Fibroblast of pulmonary artery (primary cell): ENCODE results near the gene SCNN1A.

Experiments used
- DNase-seq: peaks from one replicate; pipeline ENCODE4 v3.0.0-alpha.2; 2010; ENCODE audit warnings: low read depth
- H3K4me3 ChIP-seq: replicated peaks from 2 replicates; pipeline ENCODE4 v1.5.1; 2011; ENCODE audit warnings: low read depth, mild to moderate bottlenecking, control low read depth, low read length, moderate library complexity
- CTCF ChIP-seq: IDR thresholded peaks from 2 replicates; pipeline ENCODE4 v1.5.1; 2011; ENCODE audit warnings: mild to moderate bottlenecking, control low read depth, low read length, inconsistent platforms; ENCODE audit errors: missing control alignments

Gene SCNN1A

DNA sequence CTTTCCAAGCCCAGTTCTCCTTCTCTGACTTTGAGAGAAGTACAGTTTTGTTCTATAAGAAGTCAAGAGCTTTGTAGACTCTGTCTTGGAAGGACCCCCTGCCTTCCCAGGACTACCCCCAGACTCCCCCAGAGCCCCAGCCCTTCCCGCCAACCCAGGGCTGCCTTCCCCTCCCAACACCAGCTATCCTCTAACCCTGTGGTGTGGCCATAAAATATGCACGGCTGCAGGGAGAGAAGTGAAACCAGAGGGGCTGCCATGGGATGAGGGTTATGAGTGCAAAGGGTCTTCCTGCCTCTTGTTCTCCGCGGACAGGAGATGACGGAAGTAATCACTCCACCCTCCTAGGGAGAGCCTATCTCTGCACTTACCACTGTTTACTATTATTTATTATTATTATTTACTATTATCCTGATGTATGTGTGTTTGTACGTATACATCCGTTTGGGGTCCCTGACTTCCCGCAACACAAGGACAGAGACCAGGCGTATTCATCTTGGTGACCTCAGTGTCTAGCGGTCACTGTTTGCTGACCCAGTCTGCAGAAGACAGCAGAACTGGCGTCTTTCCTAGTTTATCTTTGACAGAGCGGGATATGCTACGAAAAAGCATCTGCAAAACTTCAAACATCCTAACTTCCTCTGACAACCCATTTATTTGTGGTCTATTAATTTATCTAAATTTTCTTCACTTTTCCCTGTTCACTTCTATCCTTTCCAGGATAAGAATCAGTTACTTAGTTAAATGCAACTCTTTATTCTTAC, 3.5 kb upstream of the SCNN1A start:
- no peak overlapping the region for H3K4me3 ChIP-seq
- TF ChIP-seq CTCF, result no peak
- DNase-seq, result no peak

GRCh38 chr12:6377667-6377994, 2.3 kb upstream of the SCNN1A start:
- no peak for DNase-seq
- no peak for TF ChIP-seq CTCF
- H3K4me3 ChIP-seq, result no peak overlapping the region

- TF ChIP-seq CTCF, result no peak
- no peak for DNase-seq
- no peak overlapping the region for H3K4me3 ChIP-seq
These were observed 1.7 kb upstream of the SCNN1A start for GRCh38 chr12:6376870-6377666.

DNA sequence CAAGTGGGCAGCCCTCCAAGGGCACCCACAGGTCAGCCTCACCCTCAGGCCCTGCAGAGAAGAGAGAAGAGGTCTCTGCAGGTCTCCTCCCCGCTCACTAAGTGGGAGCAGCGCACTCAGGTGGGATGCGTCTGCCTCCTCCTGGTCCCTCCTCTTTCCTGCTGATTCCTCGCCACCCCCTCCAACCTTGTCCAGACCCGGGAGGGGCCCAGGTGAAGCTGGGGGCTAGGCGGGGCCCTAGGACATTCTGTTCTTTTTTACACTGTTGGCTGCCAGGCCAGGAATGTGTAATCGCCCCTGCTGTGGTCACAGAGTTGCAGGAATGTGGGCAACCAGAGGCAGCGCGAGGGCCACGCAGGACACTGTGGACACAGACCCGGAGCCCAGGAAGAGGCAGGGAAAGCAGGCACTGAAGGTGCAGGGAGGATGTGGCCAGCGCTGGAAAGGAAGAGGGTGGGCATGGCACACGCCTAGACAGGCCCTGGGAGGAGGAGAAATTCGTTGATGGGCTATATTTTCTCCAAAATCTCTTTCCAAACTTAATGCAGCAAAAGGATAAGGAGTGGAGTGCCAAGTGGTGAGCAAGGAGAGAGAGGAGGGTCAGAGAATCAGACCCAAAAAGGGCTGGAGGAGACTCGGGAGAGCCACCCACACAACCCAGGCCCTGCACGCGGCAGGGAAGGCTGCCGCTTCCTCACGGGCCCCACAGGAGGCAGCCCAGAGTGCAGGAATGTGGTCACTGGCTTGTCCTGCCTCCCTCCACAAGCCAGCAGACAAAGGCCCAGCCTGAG, 911 bp upstream of the SCNN1A start:
- H3K4me3 ChIP-seq, result no peak overlapping the region
- peak; percentile 58 for TF ChIP-seq CTCF
- peak; percentile 76 for DNase-seq

- DNase-seq, result no peak
- no peak overlapping the region for H3K4me3 ChIP-seq
- no peak for TF ChIP-seq CTCF
These were observed 590 bp downstream of the SCNN1A start for GRCh38 chr12:6374786-6375160.

DNA sequence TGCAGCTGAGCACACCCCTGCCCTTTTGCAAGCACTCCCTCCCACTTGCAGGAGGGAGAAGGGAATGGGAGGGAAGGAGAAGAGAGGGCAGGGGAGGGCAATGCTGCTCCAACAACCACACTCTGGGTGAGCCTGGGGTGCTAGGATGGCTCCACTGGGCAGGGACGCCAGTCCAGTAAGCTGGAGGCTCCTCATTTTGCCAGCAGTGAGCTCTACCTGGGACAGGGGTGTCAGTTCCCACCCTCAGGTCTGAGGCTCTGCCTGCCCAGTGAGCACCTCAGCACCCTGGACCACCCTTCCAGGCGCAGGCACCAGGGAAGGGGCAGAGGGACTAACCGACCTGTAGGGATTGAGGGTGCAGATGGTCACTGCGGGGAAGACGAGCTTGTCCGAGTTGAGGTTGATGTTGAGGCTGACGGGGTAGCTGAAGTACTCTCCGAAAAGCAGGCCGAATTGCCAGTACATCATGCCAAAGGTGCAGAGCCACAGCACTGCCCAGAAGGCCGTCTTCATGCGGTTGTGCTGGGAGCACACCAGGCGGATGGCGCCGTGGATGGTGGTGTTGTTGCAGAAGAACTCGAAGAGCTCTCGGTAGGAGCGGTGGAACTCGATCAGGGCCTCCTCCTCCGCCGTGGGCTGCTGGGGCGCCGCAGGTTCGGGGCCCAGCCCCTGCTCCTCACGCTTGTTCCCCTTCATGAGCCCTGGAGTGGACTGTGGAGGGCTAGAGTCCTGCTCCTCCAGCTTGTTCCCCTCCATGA, 1.2 kb downstream of the SCNN1A start:
- DNase-seq, result no peak
- H3K4me3 ChIP-seq, result no peak overlapping the region
- TF ChIP-seq CTCF, result no peak
